Endodermal cell (in vitro differentiated cells): ENCODE results near the gene RNF183. TPM values are rescaled to one million over a fixed set of nuclear protein-coding genes. Genes with fewer than 3 reads are reported as not detected.

ENCODE experiments used
- DNase-seq: peaks from one replicate; pipeline ENCODE4 v3.0.0-alpha.2; 2017
- H3K27ac ChIP-seq: 2 replicates; pipeline ENCODE4 v1.5.1; 2013; ENCODE audit warnings: mild to moderate bottlenecking, low read depth, low read length, moderate library complexity
- H3K27me3 ChIP-seq: 2 replicates; pipeline ENCODE4 v1.6.1; 2013; ENCODE audit warnings: mild to moderate bottlenecking, low read length, moderate library complexity; ENCODE audit not compliant: insufficient read depth, control insufficient read depth, poor library complexity, severe bottlenecking
- H3K36me3 ChIP-seq: 2 replicates; pipeline ENCODE4 v1.7.0; 2013; ENCODE audit warnings: mild to moderate bottlenecking, low read length, moderate library complexity; ENCODE audit not compliant: control insufficient read depth, insufficient read depth
- H3K4me1 ChIP-seq: one replicate; pipeline ENCODE4 v1.7.0; 2013; ENCODE audit warnings: low read length; ENCODE audit not compliant: control insufficient read depth, insufficient read depth
- H3K4me3 ChIP-seq: 2 replicates; pipeline ENCODE4 v1.5.1; 2013; ENCODE audit warnings: mild to moderate bottlenecking, low read length, moderate library complexity
- H3K9ac ChIP-seq: 2 replicates; pipeline ENCODE4 v1.6.1; 2013; ENCODE audit warnings: mild to moderate bottlenecking, low read length, moderate library complexity; ENCODE audit not compliant: poor library complexity, severe bottlenecking; ENCODE audit errors: extremely low read depth
- H3K9me3 ChIP-seq: 2 replicates; pipeline ENCODE4 v1.6.1; 2013; ENCODE audit warnings: mild to moderate bottlenecking, low read length, moderate library complexity; ENCODE audit not compliant: control insufficient read depth
- H3K27ac Mint-ChIP-seq: 2 replicates; pipeline ENCODE4 v1.8.0; 2020; ENCODE audit warnings: mixed read lengths
- H3K27me3 Mint-ChIP-seq: 2 replicates; pipeline ENCODE4 v1.8.0; 2021; ENCODE audit warnings: mild to moderate bottlenecking, mixed read lengths; ENCODE audit not compliant: insufficient read depth
- H3K36me3 Mint-ChIP-seq: 2 replicates; pipeline ENCODE4 v1.8.0; 2020; ENCODE audit warnings: low read depth, mixed read lengths
- H3K4me1 Mint-ChIP-seq: 2 replicates; pipeline ENCODE4 v1.8.0; 2020; ENCODE audit warnings: mixed read lengths
- H3K4me3 Mint-ChIP-seq: 2 replicates; pipeline ENCODE4 v1.8.0; 2020; ENCODE audit warnings: mild to moderate bottlenecking, moderate library complexity, mixed read lengths
- H3K9me3 Mint-ChIP-seq: 2 replicates; pipeline ENCODE4 v1.8.0; 2020; ENCODE audit warnings: mild to moderate bottlenecking, mixed read lengths
- WGBS, 2 experiments: methylation state at CpG; one replicate each; pipeline versions ENCODE4 v1.1.5 to v1.1.7; 2013; ENCODE audit warnings: missing lambda C conversion rate in 2 of 2, mixed read lengths in 1 of 2; ENCODE audit not compliant: insufficient coverage in 1 of 2, insufficient read length in 1 of 2; 5-methylcytosine and 5-hydroxymethylcytosine counted together
- total RNA-seq, 2 donors: library from RNA; stranded (reverse); fragmentation: NEBNext Ultra II Directional in 1 of 2; extraction: Animal tissue kit (Norgen Biotek cat#: 25700) in 1 of 2; gene quantifications; 2 replicates in 1 of 2; 3 replicates in 1 of 2; pipeline ENCODE4 v1.2.1, GENCODE V29; 2021
- TF ChIP-seq, protein P1 (sequence below): fragments of 200-600 bp; sonication (generic); conservative IDR thresholded peaks from 2 replicates; pipeline ENCODE4 v1.5.0; 2021; ENCODE audit warnings: antibody characterized with exemption, mild to moderate bottlenecking

Gene RNF183
- total RNA-seq, 2 donors from 2014 or later, result 0.48 to 0.97 TPM

DNA sequence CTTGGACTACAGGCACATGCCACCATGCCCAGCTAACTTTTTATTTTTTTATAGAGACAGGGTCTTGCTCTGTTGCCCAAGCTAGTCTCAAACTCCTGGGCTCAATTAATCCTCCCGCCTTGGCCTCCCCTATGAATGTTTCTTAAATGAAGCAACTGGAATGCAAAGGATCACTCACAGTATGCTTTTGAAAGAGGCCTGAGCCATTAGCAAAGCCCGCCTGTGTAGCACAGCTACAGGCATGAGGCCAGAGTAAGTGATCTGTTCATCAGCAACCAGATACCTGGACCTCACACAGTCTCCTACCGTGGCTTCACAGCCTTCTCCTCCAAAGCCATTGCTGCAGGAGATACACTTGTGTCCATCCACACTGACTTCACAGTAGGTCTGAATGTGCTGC is 16.9 kb upstream of the RNF183 start:
- no peak overlapping the region for H3K4me3 ChIP-seq
- no peaks in the 10 kb centered on the region for H3K27me3 ChIP-seq
- H3K36me3 ChIP-seq, result no peaks in the 10 kb centered on the region
- TF ChIP-seq, protein P1, sequence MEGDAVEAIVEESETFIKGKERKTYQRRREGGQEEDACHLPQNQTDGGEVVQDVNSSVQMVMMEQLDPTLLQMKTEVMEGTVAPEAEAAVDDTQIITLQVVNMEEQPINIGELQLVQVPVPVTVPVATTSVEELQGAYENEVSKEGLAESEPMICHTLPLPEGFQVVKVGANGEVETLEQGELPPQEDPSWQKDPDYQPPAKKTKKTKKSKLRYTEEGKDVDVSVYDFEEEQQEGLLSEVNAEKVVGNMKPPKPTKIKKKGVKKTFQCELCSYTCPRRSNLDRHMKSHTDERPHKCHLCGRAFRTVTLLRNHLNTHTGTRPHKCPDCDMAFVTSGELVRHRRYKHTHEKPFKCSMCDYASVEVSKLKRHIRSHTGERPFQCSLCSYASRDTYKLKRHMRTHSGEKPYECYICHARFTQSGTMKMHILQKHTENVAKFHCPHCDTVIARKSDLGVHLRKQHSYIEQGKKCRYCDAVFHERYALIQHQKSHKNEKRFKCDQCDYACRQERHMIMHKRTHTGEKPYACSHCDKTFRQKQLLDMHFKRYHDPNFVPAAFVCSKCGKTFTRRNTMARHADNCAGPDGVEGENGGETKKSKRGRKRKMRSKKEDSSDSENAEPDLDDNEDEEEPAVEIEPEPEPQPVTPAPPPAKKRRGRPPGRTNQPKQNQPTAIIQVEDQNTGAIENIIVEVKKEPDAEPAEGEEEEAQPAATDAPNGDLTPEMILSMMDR, result no peak
- no peaks in the 10 kb centered on the region for H3K9me3 ChIP-seq
- peaks cover 3% of the 10 kb centered on the region for H3K4me1 Mint-ChIP-seq
- DNase-seq, result peak; percentile 8
- H3K4me1 ChIP-seq, result peaks cover 8% of the 10 kb centered on the region
- no peak overlapping the region for H3K4me3 Mint-ChIP-seq
- no peak overlapping the region for H3K27ac ChIP-seq
- no peak overlapping the region for H3K27ac Mint-ChIP-seq
- H3K36me3 Mint-ChIP-seq, result no peaks in the 10 kb centered on the region
- 85 to 91% methylated on average over 3 of the region's 3 CpGs for WGBS, 2 experiments
- H3K27me3 Mint-ChIP-seq, result no peaks in the 10 kb centered on the region
- H3K9me3 Mint-ChIP-seq, result no peaks in the 10 kb centered on the region
- H3K9ac ChIP-seq, result no peak overlapping the region

DNA sequence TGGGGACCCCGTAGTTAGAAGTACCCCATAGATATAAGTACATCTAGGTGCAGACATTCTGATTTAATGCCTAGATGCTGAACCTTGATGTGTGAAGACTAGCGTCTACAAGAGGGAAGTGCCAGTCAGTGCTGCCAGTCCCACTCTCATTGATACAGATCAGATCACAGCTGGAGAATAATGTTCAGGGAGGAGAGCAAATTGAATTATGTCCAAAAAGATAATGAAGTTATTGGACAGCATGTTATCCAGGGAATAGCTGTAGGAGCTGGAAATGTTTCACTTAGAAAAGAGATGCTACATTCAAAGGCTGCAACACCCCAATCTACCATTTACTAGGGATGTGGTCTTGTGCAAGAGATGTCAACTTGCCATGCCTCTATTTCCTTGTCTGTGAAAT is 15.9 kb upstream of the RNF183 start:
- Mint-ChIP-seq H3K27me3 (no peaks in the 10 kb centered on the region), H3K4me3 (no peak overlapping the region), H3K27ac (no peak overlapping the region)

DNA sequence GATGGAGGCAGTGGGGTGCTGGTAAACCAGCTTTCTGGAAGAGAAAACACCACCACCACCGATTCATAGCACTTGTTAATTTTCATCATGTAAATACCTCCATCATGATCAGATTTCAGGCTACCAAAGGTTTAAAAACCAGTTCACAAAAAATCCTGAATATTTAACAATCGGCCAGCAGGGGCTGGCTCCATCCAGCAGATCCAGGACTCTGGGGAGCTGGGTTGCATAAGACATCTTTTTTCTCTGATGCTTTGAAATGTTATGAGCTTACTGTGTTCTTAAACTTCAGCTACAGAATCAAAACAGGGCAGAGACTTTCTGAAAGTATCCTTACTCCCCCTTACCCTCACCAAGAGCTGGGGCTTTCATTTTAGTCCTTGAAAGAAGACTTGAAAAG is 14.6 kb upstream of the RNF183 start:
- Histone ChIP-seq H3K9me3 (no peaks in the 10 kb centered on the region), H3K36me3 (no peaks in the 10 kb centered on the region), H3K4me3 (no peak overlapping the region), H3K27me3 (no peaks in the 10 kb centered on the region), H3K27ac (no peak overlapping the region), H3K4me1 (peaks cover 8% of the 10 kb centered on the region), H3K9ac (no peak overlapping the region)
- 87% methylated on average over 2 of the region's 2 CpGs; no CpG with 5 or more reads in 1 of the 2 experiments for WGBS, 2 experiments
- Mint-ChIP-seq H3K4me1 (peaks cover 3% of the 10 kb centered on the region), H3K9me3 (no peaks in the 10 kb centered on the region), H3K27ac (no peak overlapping the region), H3K27me3 (no peaks in the 10 kb centered on the region), H3K36me3 (no peaks in the 10 kb centered on the region), H3K4me3 (no peak overlapping the region)
- TF ChIP-seq, protein P1, result peak; percentile 62
- peak; percentile 24 for DNase-seq

More for the DNA sequence above, 15.9 kb upstream of the RNF183 start:
- Histone ChIP-seq H3K4me1 (peaks cover 8% of the 10 kb centered on the region), H3K4me3 (no peak overlapping the region), H3K27ac (no peak overlapping the region), H3K9me3 (no peaks in the 10 kb centered on the region), H3K36me3 (no peaks in the 10 kb centered on the region), H3K27me3 (no peaks in the 10 kb centered on the region), H3K9ac (no peak overlapping the region)
- WGBS, 2 experiments, result 86 to 90% methylated on average over 2 of the region's 2 CpGs
- TF ChIP-seq, protein P1, result no peak
- no peaks in the 10 kb centered on the region for H3K9me3 Mint-ChIP-seq
- peaks cover 3% of the 10 kb centered on the region for H3K4me1 Mint-ChIP-seq
- no peak for DNase-seq
- H3K36me3 Mint-ChIP-seq, result no peaks in the 10 kb centered on the region
